ENCODE results near the gene NRG3.

The NRG3 gene

DNA sequence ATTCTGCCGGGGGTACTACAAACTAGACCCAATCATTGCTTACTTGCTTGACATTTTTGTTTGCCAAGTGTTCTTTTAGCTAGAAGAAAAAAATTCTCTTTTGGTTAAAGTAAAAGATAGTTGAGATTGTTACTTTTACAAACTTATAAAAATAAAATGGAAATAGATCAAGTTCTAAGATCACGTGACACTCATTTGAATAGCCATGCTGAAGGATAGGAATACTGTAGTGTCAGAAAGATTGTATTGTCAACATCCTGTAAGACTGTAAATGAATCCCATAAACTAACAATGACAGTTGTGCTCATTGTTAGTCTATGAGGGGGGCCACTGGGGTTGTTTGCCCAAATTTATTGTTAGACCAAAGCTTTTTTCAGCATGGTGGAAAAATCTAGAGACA, 10.5 kb downstream of the NRG3 start:
- DNase-seq, result no peak
- in situ Hi-C loops (cut with HindIII; ENCODE audit: low pct_ligation_motif_present, low sequenced_read_pairs), result no loop called here
- H3K27ac ChIP-seq, result no peak overlapping the region
- TF ChIP-seq, protein P1, sequence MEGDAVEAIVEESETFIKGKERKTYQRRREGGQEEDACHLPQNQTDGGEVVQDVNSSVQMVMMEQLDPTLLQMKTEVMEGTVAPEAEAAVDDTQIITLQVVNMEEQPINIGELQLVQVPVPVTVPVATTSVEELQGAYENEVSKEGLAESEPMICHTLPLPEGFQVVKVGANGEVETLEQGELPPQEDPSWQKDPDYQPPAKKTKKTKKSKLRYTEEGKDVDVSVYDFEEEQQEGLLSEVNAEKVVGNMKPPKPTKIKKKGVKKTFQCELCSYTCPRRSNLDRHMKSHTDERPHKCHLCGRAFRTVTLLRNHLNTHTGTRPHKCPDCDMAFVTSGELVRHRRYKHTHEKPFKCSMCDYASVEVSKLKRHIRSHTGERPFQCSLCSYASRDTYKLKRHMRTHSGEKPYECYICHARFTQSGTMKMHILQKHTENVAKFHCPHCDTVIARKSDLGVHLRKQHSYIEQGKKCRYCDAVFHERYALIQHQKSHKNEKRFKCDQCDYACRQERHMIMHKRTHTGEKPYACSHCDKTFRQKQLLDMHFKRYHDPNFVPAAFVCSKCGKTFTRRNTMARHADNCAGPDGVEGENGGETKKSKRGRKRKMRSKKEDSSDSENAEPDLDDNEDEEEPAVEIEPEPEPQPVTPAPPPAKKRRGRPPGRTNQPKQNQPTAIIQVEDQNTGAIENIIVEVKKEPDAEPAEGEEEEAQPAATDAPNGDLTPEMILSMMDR (IDR thresholded peaks at IDR 0.05; ENCODE audit: low read depth, low read length, missing control alignments), result no peak
- no peaks in the 10 kb centered on the region for H3K36me3 ChIP-seq (replicated peaks)
- H3K27me3 ChIP-seq (replicated peaks), result no peaks in the 10 kb centered on the region
- H3K4me3 ChIP-seq (ENCODE audit: low read depth, low read length), result no peak overlapping the region

DNA sequence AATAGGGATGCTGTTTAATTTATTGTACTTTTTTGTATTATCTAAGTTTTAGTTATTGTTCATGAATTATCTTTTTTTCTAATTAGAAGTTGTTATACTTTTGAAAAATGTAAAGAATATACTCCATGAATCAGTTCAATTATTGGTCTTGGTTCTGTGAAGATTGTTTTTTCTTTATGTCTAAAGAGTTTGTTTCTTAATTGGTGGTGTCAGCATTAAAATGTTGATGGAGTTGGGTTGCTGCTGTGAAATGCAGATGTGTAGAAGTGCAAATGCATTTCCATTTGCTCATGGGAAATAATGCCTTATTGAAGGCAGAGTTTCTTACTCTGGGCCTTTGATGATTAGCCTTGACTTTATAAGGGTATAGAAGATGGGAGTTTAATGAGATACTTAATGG, 11.9 kb downstream of the NRG3 start:
- DNase-seq, result no peak
- TF ChIP-seq, protein P1 (IDR thresholded peaks at IDR 0.05; ENCODE audit: low read depth, low read length, missing control alignments), result no peak
- in situ Hi-C loops (cut with HindIII; ENCODE audit: low pct_ligation_motif_present, low sequenced_read_pairs), result no loop called here
- Histone ChIP-seq H3K27me3 (replicated peaks) (no peaks in the 10 kb centered on the region), H3K27ac (no peak overlapping the region), H3K4me3 (ENCODE audit: low read depth, low read length) (no peak overlapping the region), H3K36me3 (replicated peaks) (no peaks in the 10 kb centered on the region)

DNA sequence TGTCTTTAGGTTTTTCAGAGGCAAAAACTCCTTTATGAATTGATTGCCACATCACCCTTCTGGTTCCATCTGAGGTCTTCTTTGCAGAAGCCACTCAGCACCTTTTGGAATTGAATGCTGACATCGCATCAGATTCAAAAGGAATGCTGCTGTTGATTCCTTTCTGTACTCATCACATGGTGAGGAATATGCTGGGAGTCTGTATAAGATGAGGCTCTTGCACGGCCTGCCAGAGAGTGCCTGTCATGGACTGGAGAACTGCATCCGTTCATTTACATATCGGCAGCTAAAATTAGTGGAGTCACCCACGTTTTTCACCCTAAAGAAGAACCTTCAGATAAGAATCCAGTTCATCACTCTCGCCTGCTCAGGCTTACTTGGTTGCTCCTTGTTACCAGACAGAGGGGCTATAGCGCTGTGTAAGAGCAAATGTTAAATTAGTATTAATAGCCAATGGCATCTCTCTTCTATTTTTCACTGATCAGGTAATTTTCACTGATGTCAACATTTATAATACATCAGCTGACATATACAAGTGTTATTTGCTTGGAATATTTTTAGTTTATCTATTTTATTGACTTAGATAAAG, 14.3 kb downstream of the NRG3 start:
- Histone ChIP-seq H3K36me3 (replicated peaks) (no peaks in the 10 kb centered on the region), H3K4me3 (ENCODE audit: low read depth, low read length) (no peak overlapping the region), H3K27me3 (replicated peaks) (no peaks in the 10 kb centered on the region), H3K27ac (no peak overlapping the region)
- in situ Hi-C loops (cut with HindIII; ENCODE audit: low pct_ligation_motif_present, low sequenced_read_pairs), result no loop called here
- no peak for DNase-seq
- TF ChIP-seq, protein P1 (IDR thresholded peaks at IDR 0.05; ENCODE audit: low read depth, low read length, missing control alignments), result no peak

DNA sequence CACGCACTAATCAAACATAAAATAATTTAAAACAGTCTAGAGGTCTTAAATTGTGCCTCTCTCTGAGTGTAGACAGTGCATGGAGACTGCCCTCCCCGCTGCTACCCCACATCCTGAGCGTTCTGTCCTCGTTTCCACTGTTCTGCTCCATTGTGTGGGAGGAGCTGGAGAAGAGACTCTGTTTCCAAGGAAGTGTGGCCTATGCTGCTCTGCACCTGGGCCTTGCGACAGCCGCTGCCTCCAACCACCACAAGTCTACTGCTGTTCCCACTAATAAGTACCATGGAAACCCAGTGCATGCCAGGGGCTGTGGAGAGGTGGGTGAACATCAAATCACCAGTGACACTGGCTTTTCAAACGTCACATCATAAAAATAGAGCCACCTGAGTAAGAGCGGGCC, 19.6 kb downstream of the NRG3 start:
- no peak for DNase-seq
- Histone ChIP-seq H3K27me3 (replicated peaks) (no peaks in the 10 kb centered on the region), H3K36me3 (replicated peaks) (no peaks in the 10 kb centered on the region), H3K4me3 (ENCODE audit: low read depth, low read length) (no peak overlapping the region), H3K27ac (no peak overlapping the region)
- TF ChIP-seq, protein P1 (IDR thresholded peaks at IDR 0.05; ENCODE audit: low read depth, low read length, missing control alignments), result no peak
- in situ Hi-C loops (cut with HindIII; ENCODE audit: low pct_ligation_motif_present, low sequenced_read_pairs), result no loop called here

DNA sequence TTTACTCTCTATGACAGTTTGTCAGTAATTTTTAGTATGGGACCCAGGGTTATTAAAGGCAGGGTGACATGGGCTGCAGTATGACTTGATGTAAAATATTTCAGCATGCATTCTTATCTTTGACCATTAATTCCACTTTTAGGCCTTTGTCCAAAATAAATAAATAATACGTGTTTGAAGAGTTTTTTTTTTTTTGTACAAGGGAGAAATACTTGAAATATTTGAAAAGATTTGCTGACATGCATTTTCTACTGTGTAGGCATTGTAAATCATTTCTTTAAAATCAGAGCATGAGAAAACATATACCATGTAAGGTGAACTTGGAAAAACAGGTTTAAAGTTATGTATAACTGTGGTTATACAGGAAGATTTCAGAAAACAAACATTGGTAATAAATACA, 23.5 kb downstream of the NRG3 start:
- H3K27me3 ChIP-seq (replicated peaks), result no peaks in the 10 kb centered on the region
- no peaks in the 10 kb centered on the region for H3K36me3 ChIP-seq (replicated peaks)
- H3K4me3 ChIP-seq (ENCODE audit: low read depth, low read length), result no peak overlapping the region
- H3K27ac ChIP-seq, result no peak overlapping the region
- no peak for DNase-seq
- in situ Hi-C loops (cut with HindIII; ENCODE audit: low pct_ligation_motif_present, low sequenced_read_pairs), result no loop called here
- TF ChIP-seq, protein P1 (IDR thresholded peaks at IDR 0.05; ENCODE audit: low read depth, low read length, missing control alignments), result no peak

DNA sequence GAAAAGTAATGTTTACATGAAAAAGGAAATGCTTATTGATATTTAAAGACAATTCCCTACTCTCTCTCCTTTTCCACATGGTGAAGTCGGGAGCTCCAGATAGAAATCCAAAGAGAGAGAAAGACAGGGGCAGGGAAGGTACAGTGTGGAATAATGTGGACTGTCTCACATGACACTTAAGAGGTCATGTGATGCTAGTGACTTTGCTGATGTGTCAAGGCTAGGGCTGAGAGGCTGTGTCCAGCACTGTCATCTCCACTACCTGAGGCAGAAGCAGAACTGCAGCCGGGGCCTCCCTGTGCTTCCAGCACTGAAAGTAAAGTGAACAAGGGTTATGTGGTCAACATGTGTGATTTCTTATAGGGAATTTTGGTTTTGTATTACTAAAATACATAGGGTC, 26.0 kb downstream of the NRG3 start:
- Histone ChIP-seq H3K27me3 (replicated peaks) (no peaks in the 10 kb centered on the region), H3K36me3 (replicated peaks) (no peaks in the 10 kb centered on the region), H3K27ac (no peak overlapping the region), H3K4me3 (ENCODE audit: low read depth, low read length) (no peak overlapping the region)
- in situ Hi-C loops (cut with HindIII; ENCODE audit: low pct_ligation_motif_present, low sequenced_read_pairs), result no loop called here
- TF ChIP-seq, protein P1 (IDR thresholded peaks at IDR 0.05; ENCODE audit: low read depth, low read length, missing control alignments), result no peak
- DNase-seq, result no peak

All from brain microvascular endothelial cell (primary cell).